ENCODE data around the gene PRSS3. TPM values are rescaled to one million over a fixed set of nuclear protein-coding genes. Genes with fewer than 3 reads are reported as not detected.
"Not testable (repeated sequence)": the region's sequence is repeated elsewhere in the genome, so short reads cannot be mapped to it uniquely, and the experiment has no call there.

Gene PRSS3
- total RNA-seq, 1 donor from 2014 or later = not detected

DNA sequence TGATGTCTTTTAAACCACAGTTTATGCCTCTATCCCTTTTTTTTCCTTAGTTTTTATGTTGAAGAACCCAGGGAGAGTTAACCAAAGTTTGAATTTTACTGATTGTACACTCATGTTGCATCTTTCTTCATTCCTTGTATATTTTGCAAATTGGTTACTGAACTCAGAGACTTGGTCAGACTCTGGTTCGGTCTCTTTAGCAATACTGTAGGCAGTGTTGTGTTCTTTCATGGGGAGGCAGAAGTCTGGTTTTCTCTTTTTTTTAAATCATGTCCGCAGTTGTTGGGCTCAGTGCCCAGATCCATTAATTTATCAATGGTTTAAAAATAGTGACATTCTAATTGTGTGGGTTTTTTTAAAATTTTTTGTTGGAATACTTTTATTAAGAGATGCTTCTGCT is 45.0 kb downstream of the PRSS3 start:
- TF ChIP-seq CTCF (IDR thresholded peaks at IDR 0.05; ENCODE audit: partially characterized antibody, unreplicated experiment) = no peak
- Mint-ChIP-seq H3K4me1 (ENCODE audit: low read depth, unreplicated experiment) (peaks cover 3% of the 10 kb centered on the region), H3K27ac (ENCODE audit: unreplicated experiment) (no peak overlapping the region), H3K9me3 (ENCODE audit: unreplicated experiment) (peaks cover 2% of the 10 kb centered on the region), H3K27me3 (ENCODE audit: unreplicated experiment) (no peaks in the 10 kb centered on the region), H3K36me3 (ENCODE audit: unreplicated experiment) (no peaks in the 10 kb centered on the region), H3K4me3 (ENCODE audit: unreplicated experiment) (no peak overlapping the region)
- no peak for DNase-seq

DNA sequence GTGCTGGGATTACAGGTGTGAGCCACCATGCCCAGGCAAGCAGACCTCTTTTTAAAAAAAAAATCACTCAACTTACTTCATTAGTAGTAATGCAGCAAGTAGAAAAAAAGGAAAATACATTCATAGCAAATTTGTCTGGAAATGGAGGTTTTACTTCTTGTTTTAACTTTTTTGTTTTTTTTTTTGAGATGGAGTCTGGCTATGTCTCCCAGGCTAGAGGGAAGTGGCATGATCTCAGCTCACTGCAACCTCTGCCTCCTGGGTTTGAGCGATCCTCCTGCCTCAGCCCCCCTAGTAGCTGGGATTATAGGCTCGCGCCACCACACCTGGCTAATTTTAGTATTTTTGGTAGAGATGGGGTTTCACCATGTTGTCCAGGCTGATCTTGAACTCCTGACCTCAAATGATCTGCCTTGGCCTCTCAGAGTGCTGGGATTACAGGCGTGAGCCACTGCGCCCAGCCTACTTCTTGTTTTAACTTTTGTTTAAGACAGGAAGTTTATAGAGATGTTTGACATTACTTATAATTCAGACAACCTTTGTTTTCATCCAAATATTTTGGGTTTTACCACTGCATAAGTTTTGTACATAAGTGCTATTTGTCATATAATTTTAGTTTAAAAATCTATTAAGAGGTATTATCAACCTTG is 48.1 kb downstream of the PRSS3 start:
- no peak for TF ChIP-seq CTCF (IDR thresholded peaks at IDR 0.05; ENCODE audit: partially characterized antibody, unreplicated experiment)
- DNase-seq = no peak
- no peak overlapping the region for H3K27ac Mint-ChIP-seq (ENCODE audit: unreplicated experiment)
- H3K36me3 Mint-ChIP-seq (ENCODE audit: unreplicated experiment) = no peaks in the 10 kb centered on the region
- no peaks in the 10 kb centered on the region for H3K27me3 Mint-ChIP-seq (ENCODE audit: unreplicated experiment)
- H3K4me3 Mint-ChIP-seq (ENCODE audit: unreplicated experiment) = no peak overlapping the region
- H3K4me1 Mint-ChIP-seq (ENCODE audit: low read depth, unreplicated experiment) = peaks cover 3% of the 10 kb centered on the region
- H3K9me3 Mint-ChIP-seq (ENCODE audit: unreplicated experiment) = peaks cover 2% of the 10 kb centered on the region

GRCh38 chr9:33846231-33846630 is 50.9 kb downstream of the PRSS3 start:
- TF ChIP-seq CTCF (IDR thresholded peaks at IDR 0.05; ENCODE audit: partially characterized antibody, unreplicated experiment) = no peak
- H3K4me3 Mint-ChIP-seq (ENCODE audit: unreplicated experiment) = no peak overlapping the region

DNA sequence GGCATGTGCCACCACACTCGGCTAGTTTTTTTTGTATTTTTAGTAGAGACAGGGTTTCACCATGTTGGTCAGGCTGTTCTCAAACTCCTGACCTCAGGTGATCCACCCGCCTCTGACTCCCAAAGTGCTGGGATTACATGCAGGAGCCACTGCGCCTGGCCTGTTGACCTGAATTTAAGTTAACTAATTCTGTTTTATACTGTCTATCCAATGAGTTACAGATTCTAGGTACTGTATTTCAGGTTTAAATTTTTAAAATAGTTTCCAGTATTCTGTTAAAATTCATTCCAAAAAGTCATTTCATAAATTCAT is 52.5 kb downstream of the PRSS3 start:
- not testable (repeated sequence) for H3K4me3 Mint-ChIP-seq (ENCODE audit: unreplicated experiment); H3K27ac Mint-ChIP-seq (ENCODE audit: unreplicated experiment); H3K4me1 Mint-ChIP-seq (ENCODE audit: low read depth, unreplicated experiment); H3K36me3 Mint-ChIP-seq (ENCODE audit: unreplicated experiment); DNase-seq; H3K27me3 Mint-ChIP-seq (ENCODE audit: unreplicated experiment); H3K9me3 Mint-ChIP-seq (ENCODE audit: unreplicated experiment)

More at GRCh38 chr9:33846231-33846630, 50.9 kb downstream of the PRSS3 start:
- H3K27me3 Mint-ChIP-seq (ENCODE audit: unreplicated experiment) = no peaks in the 10 kb centered on the region
- H3K4me1 Mint-ChIP-seq (ENCODE audit: low read depth, unreplicated experiment) = peaks cover 3% of the 10 kb centered on the region
- H3K9me3 Mint-ChIP-seq (ENCODE audit: unreplicated experiment) = no peaks in the 10 kb centered on the region
- H3K27ac Mint-ChIP-seq (ENCODE audit: unreplicated experiment) = no peak overlapping the region
- no peaks in the 10 kb centered on the region for H3K36me3 Mint-ChIP-seq (ENCODE audit: unreplicated experiment)
- DNase-seq = no peak

Other genes starting within 250 kb of the PRSS3 start
- 90.1 TPM for gene UBE2R2, start 21.6 kb downstream of the PRSS3 start, total RNA-seq (ENCODE audit: unreplicated experiment)

All from glutamatergic neuron (in vitro differentiated cells).